DND-41 (cell line): ENCODE measurements around the gene DYSF.

ENCODE experiments used
- ATAC-seq: fragments of 200-7000 bp; cut with Tn5 transposase; 3 replicates; pipeline ENCODE4 v1.9.1; 2021; ENCODE audit warnings: low read depth; ENCODE audit not compliant: insufficient read depth
- DNase-seq: peaks from one replicate; pipeline ENCODE4 v3.0.0-alpha.2; 2020
- H2AFZ ChIP-seq: 2 replicates; pipeline ENCODE4 v1.6.0; 2012; ENCODE audit warnings: low read depth, low read length
- H3K27ac ChIP-seq: 2 replicates; pipeline ENCODE4 v1.5.1; 2012; ENCODE audit warnings: low read length, inconsistent platforms
- H3K27me3 ChIP-seq: fragments of 200-600 bp; sonication (generic); 2 replicates; pipeline ENCODE4 v1.6.0; 2012; ENCODE audit warnings: low read length, mild to moderate bottlenecking, inconsistent platforms; ENCODE audit not compliant: insufficient read depth, poor library complexity
- H3K36me3 ChIP-seq: 2 replicates; pipeline ENCODE4 v1.5.1; 2012; ENCODE audit warnings: low read length, inconsistent platforms; ENCODE audit not compliant: insufficient read depth
- H3K4me1 ChIP-seq: 2 replicates; pipeline ENCODE4 v1.5.1; 2012; ENCODE audit warnings: mild to moderate bottlenecking, low read length; ENCODE audit not compliant: insufficient read depth
- H3K4me2 ChIP-seq: 2 replicates; pipeline ENCODE4 v1.6.0; 2012; ENCODE audit warnings: mild to moderate bottlenecking, moderate library complexity, low read length, inconsistent platforms; ENCODE audit not compliant: insufficient read depth
- H3K4me3 ChIP-seq, 2 experiments: fragments of 200-600 bp in 1 of 2; shearing (Covaris generic) in 1 of 2; 2 replicates each; pipeline ENCODE4 v1.5.1; 2012 to 2016; ENCODE audit warnings: inconsistent platforms in 2 of 2, low read length in 2 of 2, mild to moderate bottlenecking in 2 of 2, low read depth in 1 of 2, moderate library complexity in 1 of 2
- H3K79me2 ChIP-seq: 2 replicates; pipeline ENCODE4 v1.6.0; 2012; ENCODE audit warnings: low read length, inconsistent platforms; ENCODE audit not compliant: insufficient read depth
- H3K9ac ChIP-seq: 2 replicates; pipeline ENCODE4 v1.6.0; 2012; ENCODE audit warnings: low read depth, mild to moderate bottlenecking, inconsistent platforms, low read length, moderate library complexity
- H3K9me3 ChIP-seq: 2 replicates; pipeline ENCODE4 v1.5.1; 2012; ENCODE audit warnings: low read length, moderate library complexity, mild to moderate bottlenecking, inconsistent platforms; ENCODE audit not compliant: insufficient read depth, severe bottlenecking
- H4K20me1 ChIP-seq: 2 replicates; pipeline ENCODE4 v1.6.0; 2012; ENCODE audit warnings: low read length; ENCODE audit not compliant: insufficient read depth
- EZH2 ChIP-seq: IDR thresholded peaks from 3 replicates; pipeline ENCODE4 v1.6.1; 2012; ENCODE audit warnings: borderline replicate concordance, low read depth, mild to moderate bottlenecking, moderate library complexity, low read length, inconsistent platforms; ENCODE audit not compliant: severe bottlenecking
- TF ChIP-seq, protein P1 (sequence below): IDR thresholded peaks from 2 replicates; pipeline ENCODE4 v1.5.1; 2012; ENCODE audit warnings: borderline replicate concordance, low read length, moderate library complexity, mild to moderate bottlenecking; ENCODE audit not compliant: poor library complexity, severe bottlenecking; ENCODE audit errors: extremely low read depth

Gene DYSF

GRCh38 chr2:71692621-71693277, 239.4 kb downstream of the DYSF start:
- Histone ChIP-seq H3K36me3 (no peaks in the 10 kb centered on the region), H4K20me1 (no peaks in the 10 kb centered on the region; the same call in 1 of the 2 replicates), H3K4me1 (no peaks in the 10 kb centered on the region), H3K9ac (no peak overlapping the region), H3K9me3 (no peaks in the 10 kb centered on the region), H3K79me2 (no peaks in the 10 kb centered on the region), H3K27me3 (no peaks in the 10 kb centered on the region), H3K27ac (no peak overlapping the region), H2AFZ (no peak overlapping the region), H3K4me2 (no peak overlapping the region), H3K4me3 (no peak overlapping the region)
- DNase-seq, result no peak
- no peak for ATAC-seq
- TF ChIP-seq EZH2, result no peak
- TF ChIP-seq, protein P1, sequence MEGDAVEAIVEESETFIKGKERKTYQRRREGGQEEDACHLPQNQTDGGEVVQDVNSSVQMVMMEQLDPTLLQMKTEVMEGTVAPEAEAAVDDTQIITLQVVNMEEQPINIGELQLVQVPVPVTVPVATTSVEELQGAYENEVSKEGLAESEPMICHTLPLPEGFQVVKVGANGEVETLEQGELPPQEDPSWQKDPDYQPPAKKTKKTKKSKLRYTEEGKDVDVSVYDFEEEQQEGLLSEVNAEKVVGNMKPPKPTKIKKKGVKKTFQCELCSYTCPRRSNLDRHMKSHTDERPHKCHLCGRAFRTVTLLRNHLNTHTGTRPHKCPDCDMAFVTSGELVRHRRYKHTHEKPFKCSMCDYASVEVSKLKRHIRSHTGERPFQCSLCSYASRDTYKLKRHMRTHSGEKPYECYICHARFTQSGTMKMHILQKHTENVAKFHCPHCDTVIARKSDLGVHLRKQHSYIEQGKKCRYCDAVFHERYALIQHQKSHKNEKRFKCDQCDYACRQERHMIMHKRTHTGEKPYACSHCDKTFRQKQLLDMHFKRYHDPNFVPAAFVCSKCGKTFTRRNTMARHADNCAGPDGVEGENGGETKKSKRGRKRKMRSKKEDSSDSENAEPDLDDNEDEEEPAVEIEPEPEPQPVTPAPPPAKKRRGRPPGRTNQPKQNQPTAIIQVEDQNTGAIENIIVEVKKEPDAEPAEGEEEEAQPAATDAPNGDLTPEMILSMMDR, result no peak

DNA sequence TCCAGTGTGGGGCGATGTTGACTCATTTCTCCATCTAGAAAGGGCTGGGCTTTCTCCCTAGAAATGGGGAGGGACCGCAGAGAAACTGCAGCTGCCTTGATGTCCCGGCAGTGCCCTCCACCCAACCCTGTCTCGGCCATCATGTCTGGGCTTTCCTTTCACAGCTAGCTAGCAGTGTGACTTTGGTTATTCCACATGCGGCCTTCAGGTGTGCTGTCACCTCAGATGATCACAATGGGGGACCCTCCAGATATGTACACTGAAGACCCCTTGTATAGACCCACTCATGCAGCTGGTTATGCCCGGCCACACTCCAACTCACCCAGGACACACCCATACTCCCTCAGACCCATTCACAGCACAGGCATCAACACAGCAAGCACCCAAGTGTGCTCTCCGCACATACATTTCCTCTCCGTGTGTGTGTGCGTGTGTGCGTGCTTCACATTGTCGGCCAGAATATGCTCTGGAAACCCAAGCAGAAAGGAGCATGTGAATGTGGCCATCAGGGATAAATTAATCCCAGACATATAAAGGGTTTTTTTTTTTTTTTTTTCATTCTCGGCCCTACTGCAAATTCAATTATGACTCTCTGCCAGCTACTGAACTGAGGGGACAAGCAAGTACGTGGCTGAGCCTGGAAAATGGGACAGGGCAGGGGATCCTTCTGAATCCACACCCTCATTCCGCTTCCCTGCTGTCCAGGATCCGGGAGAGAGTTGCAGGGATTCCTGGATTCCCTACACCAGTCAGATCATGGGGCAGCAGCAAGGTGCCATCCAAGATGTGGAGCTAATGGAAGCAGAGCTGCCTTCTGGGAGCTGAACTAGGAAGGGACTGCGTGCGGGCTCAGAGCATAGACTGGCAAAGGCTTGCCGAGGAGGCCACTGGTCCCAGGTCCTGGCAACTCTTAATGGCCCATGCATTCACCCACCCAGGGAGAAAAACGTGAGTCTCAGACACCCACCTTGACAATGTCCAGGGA, 240.2 kb downstream of the DYSF start:
- Histone ChIP-seq H3K79me2 (no peaks in the 10 kb centered on the region), H3K9me3 (no peaks in the 10 kb centered on the region), H3K36me3 (no peaks in the 10 kb centered on the region), H3K4me2 (no peak overlapping the region), H3K4me1 (no peaks in the 10 kb centered on the region), H3K9ac (no peak overlapping the region), H4K20me1 (no peaks in the 10 kb centered on the region; the same call in 1 of the 2 replicates), H2AFZ (no peak overlapping the region), H3K4me3 (no peak overlapping the region), H3K27me3 (no peaks in the 10 kb centered on the region), H3K27ac (no peak overlapping the region)
- ATAC-seq (no peak), DNase-seq (no peak)
- no peak for TF ChIP-seq EZH2
- TF ChIP-seq, protein P1, result no peak

- Histone ChIP-seq H3K4me1 (no peaks in the 10 kb centered on the region), H3K36me3 (no peaks in the 10 kb centered on the region), H3K4me3 (no peak overlapping the region), H3K27ac (no peak overlapping the region), H2AFZ (no peak overlapping the region), H3K9me3 (no peaks in the 10 kb centered on the region), H4K20me1 (no peaks in the 10 kb centered on the region; the same call in 1 of the 2 replicates), H3K4me2 (no peak overlapping the region), H3K79me2 (no peaks in the 10 kb centered on the region), H3K9ac (no peak overlapping the region), H3K27me3 (no peaks in the 10 kb centered on the region)
- ATAC-seq (no peak), DNase-seq (no peak)
- TF ChIP-seq EZH2, result no peak
Observed at GRCh38 chr2:71694501-71695234, 241.3 kb downstream of the DYSF start.
